NCI-H2196 (cell line): ENCODE data around the gene DPF3.

Experiments
- DNase-seq: peaks from one replicate; lab custom pipeline; 2025; ENCODE audit not compliant: unreplicated experiment; lab: John Stamatoyannopoulos, UW

DPF3 gene

DNA sequence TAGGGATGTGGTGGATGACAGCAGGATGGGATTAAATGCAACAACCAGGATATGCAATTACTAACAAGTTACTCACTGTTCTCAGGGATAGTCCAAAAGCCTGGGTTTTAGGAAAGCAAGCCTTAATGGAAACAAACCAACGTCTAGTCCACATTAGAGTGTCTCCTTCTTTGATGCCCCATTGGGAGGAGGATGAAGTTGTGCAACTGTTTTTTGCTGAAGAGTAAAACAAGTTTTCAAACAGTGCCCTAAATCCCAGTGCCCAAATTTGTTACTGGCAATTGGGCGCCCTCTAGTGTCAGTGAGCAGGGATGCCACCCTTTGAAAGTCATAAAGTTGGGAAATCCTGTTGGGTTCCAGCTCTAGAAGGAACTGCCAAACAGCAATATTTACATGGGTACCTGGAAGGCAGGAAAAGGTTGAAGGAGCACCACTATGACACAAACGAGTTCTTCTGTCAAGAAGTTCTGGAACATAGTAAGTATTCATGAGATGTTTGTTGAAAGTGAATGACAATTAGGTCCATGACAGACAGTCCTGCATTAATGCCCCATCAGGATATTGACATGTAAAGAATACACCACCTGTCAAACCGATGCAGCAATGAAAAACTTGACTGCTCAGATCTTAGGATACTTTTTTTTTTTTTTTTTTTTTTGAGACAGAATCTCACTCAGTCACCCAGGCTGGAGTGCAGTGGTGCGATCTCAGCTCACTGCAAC is 11.1 kb upstream of the DPF3 start:
- peak; percentile 67 for DNase-seq

DNA sequence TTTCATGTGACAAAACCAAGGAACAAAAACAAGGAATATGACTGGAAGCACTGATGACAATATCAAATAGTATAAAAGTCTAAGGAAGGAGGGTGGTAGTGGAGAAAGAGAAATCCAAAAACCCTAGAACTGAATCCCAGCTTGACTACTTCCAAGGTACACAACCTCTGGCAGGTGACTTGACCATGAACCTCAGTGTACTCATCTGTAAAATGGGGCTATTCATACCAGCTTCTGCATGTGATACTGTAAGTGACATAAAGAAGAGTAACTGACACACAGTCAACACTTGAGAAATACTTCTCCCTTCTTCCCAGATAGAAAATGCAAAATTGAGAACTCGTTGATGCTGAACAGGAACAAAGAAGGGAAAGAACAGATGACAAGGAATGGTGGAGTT is 10.3 kb upstream of the DPF3 start:
- DNase-seq, result no peak

DNA sequence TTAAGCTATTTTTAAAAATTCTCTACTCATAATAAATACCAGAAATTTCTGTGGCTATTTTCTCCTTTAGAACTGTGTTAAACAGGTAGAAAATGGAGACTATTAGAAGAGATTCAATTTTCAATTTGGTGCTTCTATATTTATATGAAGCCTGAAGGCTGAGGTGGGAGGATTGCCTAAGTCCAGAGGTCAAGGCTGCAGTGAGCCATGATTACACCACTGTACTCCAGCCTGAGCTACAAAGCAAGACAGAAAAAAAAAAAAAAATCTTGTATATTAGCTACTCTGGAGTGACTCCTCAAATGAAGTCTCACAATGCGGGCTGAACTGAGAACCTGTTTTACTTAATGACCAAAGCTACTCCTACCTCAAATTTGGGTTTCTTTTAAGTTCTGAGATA is 9.8 kb upstream of the DPF3 start:
- no peak for DNase-seq

DNA sequence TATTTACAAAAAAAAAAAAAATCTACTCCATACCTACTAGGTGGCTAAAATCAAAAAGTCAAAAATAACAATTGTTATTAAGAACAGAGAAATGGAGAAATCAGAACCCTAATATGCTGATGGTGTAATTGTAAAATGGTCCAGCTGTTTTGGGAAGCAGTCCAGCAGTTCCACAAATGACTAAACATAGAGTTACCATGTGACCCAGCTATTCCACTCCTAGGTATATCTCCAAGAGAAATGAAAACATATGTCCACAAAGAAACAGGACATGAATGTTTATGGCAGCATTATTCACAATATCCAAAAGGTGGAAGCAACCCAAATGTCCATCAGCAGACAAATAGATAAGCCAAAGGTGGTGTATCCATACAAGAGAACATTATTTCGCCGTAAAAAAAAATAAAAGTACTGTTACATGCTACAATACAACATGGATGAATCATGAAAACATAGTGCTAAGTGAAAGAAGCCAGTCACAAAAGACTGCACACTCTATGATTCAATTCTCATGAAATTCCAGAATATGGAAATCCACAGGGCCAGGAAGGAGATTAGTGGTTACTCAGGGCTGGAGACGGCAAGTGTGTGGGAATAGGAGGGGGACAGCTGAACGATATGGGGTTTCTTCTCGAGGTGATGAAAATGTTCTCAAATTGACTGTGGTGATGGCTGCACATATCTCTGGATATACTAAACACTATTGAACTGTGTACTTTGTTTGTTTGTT is 9.1 kb upstream of the DPF3 start:
- no peak for DNase-seq

DNA sequence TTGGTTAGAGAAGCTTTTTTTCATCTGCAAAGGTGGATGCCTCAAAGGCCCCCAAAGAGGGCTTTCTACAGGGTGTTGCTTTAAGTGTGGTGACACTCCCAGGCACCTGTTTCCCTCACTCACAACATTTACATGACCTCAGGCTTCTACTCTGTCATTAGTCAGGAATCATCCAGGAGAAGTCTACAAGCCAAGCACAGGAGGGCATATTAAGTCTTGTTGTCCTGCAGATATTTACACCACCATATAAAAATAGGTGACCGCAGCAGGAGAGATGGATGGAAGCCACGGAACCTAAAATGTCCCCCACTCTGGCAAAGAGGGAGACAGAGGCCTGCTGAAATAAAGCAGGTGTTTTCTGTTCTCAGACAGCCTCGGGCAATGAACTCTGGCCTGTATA is 7.5 kb upstream of the DPF3 start:
- DNase-seq, result no peak

DNA sequence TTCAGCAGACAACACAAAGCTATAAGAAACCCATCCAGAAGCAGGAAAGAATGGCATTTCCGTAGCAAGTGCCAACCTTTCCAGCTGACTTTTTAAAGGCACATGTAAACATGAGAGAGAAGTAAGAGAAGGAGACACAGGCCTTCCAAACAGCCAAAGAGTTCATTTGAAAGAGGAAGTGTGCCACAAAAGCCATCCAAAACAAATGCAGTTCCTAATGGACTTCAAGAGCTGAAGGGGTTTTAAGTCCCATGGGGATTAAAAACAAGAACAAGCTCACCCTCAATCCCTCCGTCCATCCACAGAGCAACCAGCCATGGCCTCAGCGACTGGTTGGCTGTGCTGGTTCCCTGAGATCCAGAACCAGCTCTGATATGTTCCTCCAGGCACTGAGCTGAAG is 4.5 kb upstream of the DPF3 start:
- no peak for DNase-seq

DNA sequence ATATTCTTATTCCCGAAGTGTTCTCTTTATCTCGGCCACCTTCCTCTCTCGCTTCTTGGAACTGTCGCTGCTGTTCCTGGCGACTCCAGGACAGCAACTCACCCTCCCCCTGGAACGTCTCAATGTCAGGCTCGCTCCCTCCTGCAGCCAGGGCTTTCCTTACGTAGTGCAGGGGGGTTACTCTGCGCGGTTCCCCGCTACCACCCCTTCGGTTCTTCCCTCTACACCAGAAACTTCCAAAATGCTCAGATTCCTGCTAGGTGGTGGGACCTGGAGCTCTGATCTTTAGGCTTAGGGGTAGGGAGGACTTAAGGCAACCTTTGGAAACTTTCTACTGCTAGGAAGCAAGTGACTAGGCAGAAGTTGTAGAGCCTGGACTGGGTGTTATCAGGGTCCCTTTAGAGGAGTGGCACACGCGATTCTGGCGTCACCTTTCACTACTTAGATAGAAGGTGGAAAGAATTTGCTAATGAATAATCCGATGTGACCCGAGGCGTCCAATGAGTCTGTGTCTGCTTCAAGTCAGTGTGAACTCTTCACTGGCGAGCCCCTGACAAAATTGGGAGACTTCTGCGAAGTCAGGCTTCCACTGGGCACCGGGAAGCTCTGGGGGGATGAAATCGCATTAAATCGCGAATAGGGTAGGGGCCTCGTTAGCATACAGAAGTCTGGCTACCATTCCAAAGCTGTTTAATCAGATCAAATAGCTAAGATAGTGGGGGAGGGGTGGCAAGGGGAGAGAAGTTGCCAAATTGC is 900 bp upstream of the DPF3 start:
- no peak for DNase-seq

DNA sequence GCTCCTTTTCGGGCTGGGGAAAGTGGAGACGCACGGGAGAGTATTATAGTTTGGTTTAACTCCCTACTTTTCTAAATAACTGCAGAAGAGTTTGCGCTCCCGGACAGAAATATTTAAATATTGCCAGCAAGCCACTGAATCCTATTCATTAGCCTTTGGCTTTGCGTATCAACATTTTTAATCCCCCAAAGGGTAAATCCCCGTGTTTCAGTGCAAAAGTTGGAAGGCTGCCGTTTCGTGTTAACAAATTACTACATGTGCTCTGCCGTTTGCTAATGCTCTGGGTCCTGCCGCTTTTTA is 372 bp upstream of the DPF3 start:
- DNase-seq, result no peak

DNA sequence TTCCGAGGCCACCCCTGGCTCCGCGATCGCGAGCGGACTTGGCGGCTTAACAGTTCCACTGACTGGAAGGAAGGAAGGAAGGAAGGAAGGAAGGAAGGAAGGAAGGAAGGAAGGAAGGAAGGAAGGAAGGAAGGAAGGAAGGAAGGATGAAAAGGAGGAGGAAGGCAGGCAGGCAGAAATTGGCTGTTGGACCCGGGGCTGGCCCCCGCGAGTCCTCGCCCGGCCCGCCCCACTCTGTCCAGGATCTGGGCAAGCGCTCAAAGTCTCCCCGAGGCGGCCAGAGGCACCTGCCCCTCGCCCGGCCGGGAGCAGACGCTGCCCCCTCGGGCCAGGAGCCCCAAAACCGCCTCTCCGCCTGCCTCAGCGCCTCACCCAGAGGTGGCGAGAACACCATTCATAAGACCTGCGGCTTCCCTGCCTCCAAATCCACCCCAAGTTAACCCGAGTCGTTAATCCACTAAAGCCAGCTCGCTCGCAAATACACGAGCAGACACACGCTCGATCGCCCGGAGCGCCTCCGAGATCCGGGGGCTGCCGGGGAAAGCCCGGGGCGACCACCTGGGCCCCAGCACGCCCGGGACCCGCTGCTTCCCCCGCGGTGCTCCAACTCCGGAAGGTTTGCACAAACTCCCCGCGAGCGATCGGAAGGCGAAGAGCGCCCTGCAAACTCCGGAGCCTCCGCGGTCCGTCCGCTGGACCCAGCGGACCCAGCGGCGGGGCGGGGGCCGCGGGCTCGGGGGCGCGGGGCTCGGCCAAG is 844 bp downstream of the DPF3 start:
- DNase-seq, result peak; percentile 16

DNA sequence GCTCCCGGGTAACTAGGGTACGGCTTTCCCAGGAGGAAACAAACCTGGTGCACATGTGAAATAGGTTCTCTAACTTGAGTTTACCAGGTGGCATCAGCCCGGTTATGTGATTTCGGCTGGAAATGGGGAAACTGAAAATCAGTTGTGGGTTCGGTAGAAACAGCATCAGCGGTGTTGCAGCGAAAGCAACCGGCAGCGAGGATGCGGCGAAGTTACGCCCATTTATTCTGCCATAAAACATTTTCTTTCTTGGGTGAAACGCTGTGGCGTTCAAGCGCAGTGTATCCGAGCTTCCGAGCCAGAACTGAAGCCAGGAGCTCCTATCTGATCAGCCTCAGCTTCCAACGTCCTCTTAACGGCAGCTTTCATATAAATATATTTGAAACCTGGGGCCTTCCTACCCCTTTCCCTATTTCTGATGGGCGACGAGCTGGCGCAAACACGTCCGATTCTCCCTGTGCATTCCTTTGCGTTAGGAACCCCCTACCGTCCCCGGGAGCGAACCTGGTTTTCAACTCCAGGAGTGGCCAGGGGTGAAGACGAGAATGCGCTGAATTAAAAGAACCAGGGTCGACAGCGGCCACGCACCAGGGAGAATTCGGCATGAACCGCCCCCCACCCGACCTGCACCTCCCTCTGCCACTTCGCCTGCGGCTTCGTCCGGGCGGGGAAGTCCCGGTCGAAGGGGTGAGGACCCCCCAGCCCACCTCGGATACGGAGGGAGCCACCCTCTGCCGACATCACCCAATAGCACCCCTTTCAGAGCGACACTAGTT is 1.6 kb downstream of the DPF3 start:
- DNase-seq, result no peak

DNA sequence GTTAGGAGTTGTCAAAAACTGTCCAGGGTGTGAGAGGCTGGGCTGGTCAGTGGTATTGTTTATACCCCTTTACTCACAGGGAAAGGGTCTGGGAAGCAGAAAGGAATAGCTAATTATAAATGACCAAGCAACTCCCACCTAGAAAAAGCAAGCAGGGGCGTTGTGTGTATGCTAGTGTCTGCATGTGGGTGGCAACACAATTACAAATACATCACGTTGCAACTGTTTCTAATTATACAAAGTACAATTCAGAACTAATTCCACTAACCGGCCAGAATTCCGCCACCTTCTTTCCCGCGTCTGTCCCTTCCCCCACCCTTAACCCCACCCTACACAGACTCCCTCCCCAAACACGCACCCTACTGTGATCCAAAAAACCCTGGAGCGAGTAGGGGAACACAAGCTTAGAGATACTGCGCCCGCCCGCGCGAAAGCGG is 2.2 kb downstream of the DPF3 start:
- no peak for DNase-seq

DNA sequence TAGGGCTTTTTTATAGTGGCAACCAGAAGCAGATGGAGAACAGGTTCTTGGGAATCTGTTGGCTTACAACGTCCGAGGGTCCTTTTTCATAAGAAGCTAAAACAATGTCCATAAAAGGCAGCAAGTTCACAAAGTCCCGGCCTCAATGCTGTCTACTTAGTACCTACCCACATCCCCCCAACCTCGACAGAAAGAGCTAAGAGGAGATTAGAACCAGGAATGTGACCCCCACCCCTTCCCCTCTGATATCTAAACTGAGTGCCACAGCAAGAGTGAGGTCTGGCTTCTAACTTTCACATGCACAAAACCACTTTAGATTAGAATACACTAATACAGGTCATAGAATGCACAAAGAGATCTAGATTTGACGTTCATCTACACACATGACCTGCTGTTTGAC is 4.5 kb downstream of the DPF3 start:
- no peak for DNase-seq

DNA sequence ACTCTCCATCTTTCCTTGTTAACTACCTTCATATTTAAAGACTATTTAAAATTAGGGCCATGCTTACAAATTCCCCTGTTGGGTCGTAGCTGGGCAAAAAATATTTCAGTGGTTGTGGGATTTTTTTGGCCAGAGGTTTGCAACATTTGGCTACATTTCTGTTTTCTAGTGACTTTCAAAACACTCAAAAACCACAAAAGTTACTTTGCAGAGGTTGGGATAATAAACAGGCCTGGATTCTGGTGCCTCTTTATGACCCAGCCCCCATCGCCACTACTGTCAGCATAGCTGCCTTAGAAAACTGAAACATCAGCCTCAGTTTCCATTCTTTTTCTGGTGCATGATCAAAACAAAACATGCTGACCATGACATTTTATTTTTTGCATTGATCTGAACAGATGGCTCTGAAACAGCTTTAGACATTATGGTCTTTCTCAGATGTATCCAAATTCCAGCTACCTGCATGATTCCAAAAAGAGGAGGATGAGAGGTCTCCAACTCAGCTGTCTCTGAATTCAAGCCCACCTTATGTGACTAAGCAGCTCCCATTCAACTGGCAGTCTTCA is 5.2 kb downstream of the DPF3 start:
- DNase-seq, result no peak

DNA sequence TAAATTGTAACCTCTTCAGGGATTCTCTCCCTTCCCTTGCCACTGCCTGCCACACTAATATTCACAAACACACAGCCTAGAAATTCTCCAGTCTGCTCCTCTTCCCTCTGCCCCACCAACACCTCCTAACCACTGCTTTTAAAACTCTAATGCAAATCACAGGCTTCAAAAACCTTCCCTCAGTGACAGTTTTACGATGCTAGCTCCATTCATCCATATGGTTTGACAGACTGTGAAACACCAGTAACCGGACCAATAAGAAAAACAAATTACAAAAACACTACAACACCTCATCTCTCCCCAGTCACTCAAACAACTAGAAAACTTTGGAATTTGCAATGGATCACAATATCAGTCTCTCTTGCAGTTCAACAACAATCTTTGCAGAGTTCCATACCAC is 5.7 kb downstream of the DPF3 start:
- DNase-seq, result no peak

DNA sequence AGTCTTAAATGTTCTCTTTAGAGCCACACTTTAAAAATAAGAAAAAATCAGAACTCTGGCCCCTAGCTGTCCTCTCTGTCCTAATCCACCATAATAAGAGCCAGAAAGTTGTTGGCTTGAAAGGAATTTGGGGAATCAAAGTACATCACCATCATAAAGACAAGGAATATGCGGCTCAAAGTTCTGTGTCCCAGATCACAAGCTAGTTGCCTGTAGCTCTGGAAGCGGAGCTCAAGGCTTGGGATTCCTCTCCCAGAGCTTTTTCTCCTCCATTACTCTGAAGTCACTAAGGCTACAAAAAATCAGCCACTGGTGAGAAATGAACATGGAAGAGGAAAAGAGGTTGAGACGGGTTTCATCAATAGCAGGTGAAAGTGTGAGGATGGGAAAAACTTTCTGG is 6.4 kb downstream of the DPF3 start:
- no peak for DNase-seq

DNA sequence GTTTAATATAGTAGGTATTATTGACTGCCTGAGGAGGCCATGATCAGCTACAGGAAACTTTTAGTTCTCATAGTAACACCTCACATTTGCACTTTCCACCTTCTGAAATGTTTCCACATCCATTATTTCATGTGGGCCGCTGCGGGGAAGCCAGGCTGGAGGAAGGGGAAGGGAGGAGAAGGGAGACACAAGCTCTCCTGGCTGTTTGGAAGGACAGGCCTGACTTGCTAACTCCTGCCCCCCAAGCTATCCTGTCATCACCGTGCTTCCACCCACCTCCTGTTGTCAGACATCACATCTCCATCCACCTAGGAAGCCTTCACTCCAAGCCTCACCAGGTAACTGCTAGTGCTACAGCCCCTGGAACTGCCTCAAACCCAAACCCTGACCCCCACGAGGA is 9.5 kb downstream of the DPF3 start:
- DNase-seq, result no peak

DNA sequence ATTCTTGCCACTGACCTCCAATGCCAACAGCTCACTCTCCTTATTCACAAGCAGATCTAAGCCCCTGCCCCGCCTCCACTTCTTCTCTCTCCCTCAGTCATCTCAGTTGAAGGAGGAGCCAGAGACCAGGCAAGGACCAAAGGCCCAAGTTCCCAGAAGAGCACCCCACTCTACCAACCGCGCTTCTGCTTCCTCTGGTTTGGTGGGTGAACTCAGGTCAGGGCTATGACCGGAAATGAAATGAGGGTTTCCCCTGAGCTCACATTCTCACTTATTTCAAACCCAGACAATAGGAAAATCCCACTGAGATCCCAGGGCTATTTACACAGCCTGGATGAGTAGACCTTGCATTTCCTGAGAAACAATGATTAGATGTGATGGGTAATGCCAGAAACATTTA is 9.9 kb downstream of the DPF3 start:
- no peak for DNase-seq

DNA sequence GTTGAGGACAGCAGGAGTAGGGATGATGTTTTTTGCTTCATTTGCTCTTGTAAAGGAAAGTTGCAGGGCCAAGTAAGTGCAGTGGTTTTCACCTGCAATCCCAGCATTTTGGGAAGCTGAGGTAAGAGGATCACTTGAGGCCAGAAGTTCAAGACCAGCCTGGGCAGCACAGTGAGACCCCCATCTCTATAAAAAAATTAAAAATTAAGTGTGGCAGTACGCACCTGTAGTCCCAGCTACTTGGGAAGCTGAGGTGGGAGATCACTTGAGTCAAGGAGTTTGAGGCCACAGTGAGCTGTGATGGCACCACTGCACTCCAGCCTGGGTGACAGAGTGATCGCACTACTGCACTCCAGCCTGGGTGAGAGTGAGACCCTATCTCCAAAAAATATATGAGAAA is 10.8 kb downstream of the DPF3 start:
- no peak for DNase-seq

DNA sequence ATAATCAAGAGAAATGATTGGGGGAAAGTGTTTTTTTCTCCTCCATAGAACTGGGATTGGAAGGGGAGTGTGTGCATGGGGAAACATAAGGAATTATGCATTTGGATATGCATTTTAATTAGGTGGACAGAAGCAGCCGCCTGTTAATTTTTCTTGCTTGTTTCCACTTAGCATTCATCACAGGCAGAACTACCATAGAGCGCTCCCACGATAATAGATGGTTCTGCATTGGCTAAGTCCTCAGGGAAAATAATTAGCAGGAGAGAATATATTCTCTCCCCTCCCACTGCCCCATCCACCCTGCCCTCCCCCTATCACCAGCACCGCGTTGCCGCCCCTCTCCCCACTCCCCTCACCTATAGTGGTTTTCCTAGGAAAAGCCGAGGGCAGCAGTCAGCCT is 11.4 kb downstream of the DPF3 start:
- DNase-seq, result no peak

DNA sequence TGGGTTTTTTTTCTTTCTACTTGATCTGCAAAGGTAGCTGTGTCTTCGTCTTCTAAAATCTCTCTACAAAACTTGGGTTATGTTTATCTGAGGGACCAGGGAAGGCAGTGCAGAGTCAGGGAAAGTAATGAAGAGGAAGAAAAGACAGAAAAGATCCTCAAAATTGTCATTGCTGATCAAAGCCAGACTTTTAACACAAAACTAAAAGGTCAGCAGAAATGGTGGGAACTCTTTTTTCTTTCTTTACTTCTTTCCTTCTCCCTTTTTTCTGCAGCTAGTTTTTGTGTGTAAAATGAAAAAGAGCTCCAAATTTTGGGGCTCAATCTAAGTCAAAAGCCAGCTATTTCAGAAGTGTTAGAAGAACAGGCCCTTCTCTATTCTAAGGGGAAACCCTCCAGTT is 11.9 kb downstream of the DPF3 start:
- no peak for DNase-seq

DNA sequence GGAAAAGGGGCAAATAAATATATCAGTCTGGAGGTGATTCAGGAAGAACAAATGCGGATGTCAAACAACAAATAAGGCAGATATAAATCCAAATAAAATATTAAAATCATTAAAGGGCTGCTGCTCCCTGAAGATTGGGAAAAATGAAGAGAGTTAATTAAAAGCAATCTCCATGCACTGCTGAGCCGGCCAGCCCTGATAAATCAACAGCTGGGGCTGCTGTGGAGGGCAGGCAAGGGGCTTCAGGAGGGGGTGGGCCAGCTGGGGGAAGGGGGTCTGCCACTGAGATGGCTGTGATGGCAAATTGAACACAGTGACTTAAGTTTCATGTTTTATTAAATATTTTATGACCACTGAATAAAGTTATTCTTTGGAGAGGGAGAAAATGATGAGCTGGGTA is 12.4 kb downstream of the DPF3 start:
- no peak for DNase-seq
